ENCODE data around the gene IPCEF1.
"Not testable (repeated sequence)": the region's sequence is repeated elsewhere in the genome, so short reads cannot be mapped to it uniquely, and the experiment has no call there.

IPCEF1 gene

GRCh38 chr6:154371281-154371680, 14.7 kb upstream of the IPCEF1 start:
- DNase-seq (ENCODE audit: low spot score), result no peak

- DNase-seq (ENCODE audit: low spot score), result no peak
These were observed 13.9 kb upstream of the IPCEF1 start for GRCh38 chr6:154370545-154370944.

GRCh38 chr6:154367839-154368695, 11.5 kb upstream of the IPCEF1 start:
- no peak for DNase-seq (ENCODE audit: low spot score)

- DNase-seq (ENCODE audit: low spot score), result no peak
These were observed 10.7 kb upstream of the IPCEF1 start for GRCh38 chr6:154367336-154367735.

- DNase-seq (ENCODE audit: low spot score), result no peak
These were observed 7.2 kb upstream of the IPCEF1 start for GRCh38 chr6:154363821-154364220.

- no peak for DNase-seq (ENCODE audit: low spot score)
These were observed 4.9 kb upstream of the IPCEF1 start for GRCh38 chr6:154361476-154361875.

- DNase-seq (ENCODE audit: low spot score), result no peak
These were observed 3.9 kb upstream of the IPCEF1 start for GRCh38 chr6:154360476-154360875.

- no peak for DNase-seq (ENCODE audit: low spot score)
These were observed 3.1 kb upstream of the IPCEF1 start for GRCh38 chr6:154359679-154360078.

GRCh38 chr6:154359161-154359574, 2.6 kb upstream of the IPCEF1 start:
- no peak for DNase-seq (ENCODE audit: low spot score)

- DNase-seq (ENCODE audit: low spot score), result no peak
These were observed 1.5 kb upstream of the IPCEF1 start for GRCh38 chr6:154358019-154358545.

- no peak for DNase-seq (ENCODE audit: low spot score)
These were observed 490 bp downstream of the IPCEF1 start for GRCh38 chr6:154356113-154356512.

GRCh38 chr6:154354265-154354777, 2.3 kb downstream of the IPCEF1 start:
- DNase-seq (ENCODE audit: low spot score), result no peak

GRCh38 chr6:154353626-154354025, 3.0 kb downstream of the IPCEF1 start:
- DNase-seq (ENCODE audit: low spot score), result no peak

GRCh38 chr6:154352898-154353585, 3.6 kb downstream of the IPCEF1 start:
- DNase-seq (ENCODE audit: low spot score), result no peak

- DNase-seq (ENCODE audit: low spot score), result no peak
These were observed 6.3 kb downstream of the IPCEF1 start for GRCh38 chr6:154350293-154350692.

GRCh38 chr6:154347981-154348380, 8.6 kb downstream of the IPCEF1 start:
- DNase-seq (ENCODE audit: low spot score), result no peak

GRCh38 chr6:154345811-154346210, 10.8 kb downstream of the IPCEF1 start:
- DNase-seq (ENCODE audit: low spot score), result no peak

- DNase-seq (ENCODE audit: low spot score), result no peak
These were observed 12.9 kb downstream of the IPCEF1 start for GRCh38 chr6:154343473-154344308.

GRCh38 chr6:154341871-154342270, 14.7 kb downstream of the IPCEF1 start:
- DNase-seq (ENCODE audit: low spot score), result no peak

GRCh38 chr6:154341336-154341735, 15.3 kb downstream of the IPCEF1 start:
- no peak for DNase-seq (ENCODE audit: low spot score)

GRCh38 chr6:154337406-154338005, 19.1 kb downstream of the IPCEF1 start:
- DNase-seq (ENCODE audit: low spot score), result no peak

- not testable (repeated sequence) for DNase-seq (ENCODE audit: low spot score)
These were observed 22.5 kb downstream of the IPCEF1 start for GRCh38 chr6:154334147-154334546.
